Uterus (tissue), 2 donors: Measurements from ENCODE around the gene CACNB2.

Experiments
- CTCF ChIP-seq, 4 experiments: fragments of 200-600 bp in 2 of 4; fragments of 450-650 bp in 2 of 4; sonication (generic) in 2 of 4; IDR thresholded peaks; one replicate each; pipeline ENCODE4 v1.5.1; 2016 to 2019; ENCODE audit warnings: antibody characterized with exemption in 4 of 4, mild to moderate bottlenecking in 2 of 4, moderate library complexity in 1 of 4
- POLR2A ChIP-seq, 2 donors: fragments of 450-650 bp; IDR thresholded peaks; one replicate each; pipeline ENCODE4 v1.6.1; 2016; ENCODE audit warnings: antibody characterized with exemption in 2 of 2, mild to moderate bottlenecking in 1 of 2, moderate library complexity in 1 of 2

- no peak for TF ChIP-seq CTCF (IDR thresholded peaks at IDR 0.05)
- TF ChIP-seq POLR2A (IDR thresholded peaks at IDR 0.05): no peak
Measured at GRCh38 chr10:18142151-18142550, 1.9 kb downstream of the CACNB2 start.
